Measurements from ENCODE around the gene ACSM6.

Gene ACSM6

DNA sequence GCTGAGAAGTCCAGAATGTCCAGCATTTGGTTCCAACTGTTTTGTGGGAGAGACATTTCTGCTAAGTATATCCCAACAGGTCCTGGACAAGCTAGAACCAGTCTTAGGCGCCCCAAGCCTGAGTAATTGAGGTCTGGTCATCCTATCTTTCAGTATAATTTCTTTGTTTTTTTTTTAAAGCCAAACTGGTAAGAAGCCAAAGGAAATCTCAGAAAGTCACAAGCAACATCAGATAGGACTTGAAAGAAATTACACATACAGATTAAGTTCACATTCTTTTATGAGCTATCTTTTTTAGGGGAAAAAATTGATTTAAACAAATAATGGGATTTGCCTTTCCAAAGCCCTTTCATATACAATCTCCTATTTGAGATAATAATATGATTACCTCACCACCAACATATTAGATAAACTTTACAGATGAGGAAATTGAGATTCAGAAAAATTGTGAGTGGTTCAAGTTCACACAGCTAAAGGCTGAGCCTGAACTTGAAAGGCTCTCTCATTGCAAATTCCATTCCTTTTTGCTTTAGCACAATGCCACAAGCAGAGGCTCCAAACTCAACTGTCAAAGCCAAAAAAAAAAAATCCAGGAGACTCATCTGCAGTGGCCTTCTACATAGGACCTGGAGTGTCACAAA is 81.8 kb downstream of the ACSM6 start:
- no peak for DNase-seq

DNA sequence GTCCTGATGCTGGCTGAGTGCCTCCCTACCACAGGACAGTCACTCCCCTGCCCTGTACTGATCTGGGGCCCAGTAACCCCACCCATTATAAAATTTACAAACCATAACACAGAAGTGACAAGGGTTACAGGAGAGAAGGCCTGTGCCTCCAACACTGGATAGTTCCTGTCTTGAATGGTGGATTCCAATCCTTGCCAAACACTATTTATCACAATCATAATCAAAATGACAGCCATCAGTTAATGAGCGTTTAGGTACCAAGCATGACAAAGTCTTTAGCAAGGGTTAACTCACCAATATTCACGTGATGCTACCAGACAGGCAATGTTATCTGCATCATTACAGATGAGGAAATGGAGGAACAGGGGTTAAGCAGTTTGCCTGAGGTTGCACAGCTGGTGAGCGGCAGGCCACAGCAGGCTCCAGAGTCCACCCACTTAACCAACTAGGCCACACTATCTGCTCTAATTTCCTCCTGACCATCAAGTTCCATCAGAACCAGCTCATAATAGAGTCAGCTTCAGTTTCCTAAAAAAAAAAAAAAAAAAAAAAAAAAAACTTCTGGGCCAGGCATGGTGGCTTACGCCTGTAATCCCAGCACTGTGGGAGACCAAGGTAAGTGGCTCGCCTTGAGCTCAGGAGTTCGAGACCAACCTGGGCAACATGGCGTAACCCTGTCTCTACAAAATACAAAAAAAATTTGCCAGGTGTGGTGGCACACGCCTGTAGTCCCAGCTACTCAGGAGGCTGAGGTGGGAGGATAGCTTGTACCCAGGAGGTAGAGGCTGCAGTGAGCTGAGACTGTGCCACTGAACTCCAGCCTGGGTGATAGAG is 82.5 kb downstream of the ACSM6 start:
- no peak for DNase-seq

DNA sequence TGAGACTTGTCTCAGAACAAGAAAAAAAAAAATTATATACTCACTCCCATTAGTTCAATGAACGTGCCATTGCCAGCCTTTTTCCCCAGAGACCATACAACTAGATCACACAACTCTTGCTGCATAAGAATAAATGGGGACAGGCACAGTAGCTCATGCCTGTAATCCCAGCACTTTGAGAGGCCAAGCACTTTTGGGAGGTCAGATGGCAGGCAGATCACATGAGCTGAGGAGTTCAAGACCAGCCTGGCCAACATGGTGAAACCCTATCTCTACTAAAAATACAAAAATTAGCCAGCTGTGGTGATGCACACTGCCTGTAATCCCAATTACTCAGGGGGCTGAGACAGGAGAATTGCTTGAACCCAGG is 83.1 kb downstream of the ACSM6 start:
- DNase-seq, result no peak

DNA sequence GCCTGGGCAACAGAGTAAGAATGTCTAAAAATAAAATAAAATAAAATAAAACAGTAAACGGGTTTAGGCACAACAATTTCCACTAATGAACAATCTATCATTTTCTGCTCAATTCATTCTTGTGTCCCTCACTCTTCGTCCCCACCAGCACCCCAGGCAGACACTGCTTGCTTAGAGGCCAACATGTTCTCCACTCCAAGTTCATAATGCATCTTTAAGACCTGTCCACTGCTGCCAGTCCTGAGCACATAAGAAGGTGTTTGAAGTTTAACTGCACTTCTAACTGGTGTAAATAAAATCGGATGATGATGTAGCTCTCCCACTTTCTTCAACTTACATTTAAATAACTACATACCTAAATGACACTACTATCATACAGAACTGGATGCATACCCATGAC is 83.6 kb downstream of the ACSM6 start:
- no peak for DNase-seq

Data from activated CD4-positive, alpha-beta T cell treated with anti-CD3 and anti-CD28 coated beads, Interleukin-2, Interleukin-6, amounts not matched to agents 100 ng/mL and 50 ng/mL, durations not matched to agents 16 hours and 8 hours (primary cell).